ENCODE results near the gene ECE1. TPM values are rescaled to one million over a fixed set of nuclear protein-coding genes. Genes with fewer than 3 reads are reported as not detected.

Gene ECE1
- total RNA-seq, 2 experiments from 2014 or later = 70.9 to 72.5 TPM

Other genes starting within 250 kb of the ECE1 start
- 10 to 100 TPM; 37.9 to 41.2 TPM for gene EIF4G3, start 113.6 kb downstream of the ECE1 start, total RNA-seq
- 1 to 10 TPM; 5.1 to 5.7 TPM for gene NBPF3, start 149.7 kb upstream of the ECE1 start, total RNA-seq
- not detected for gene ALPL, start 219.0 kb upstream of the ECE1 start, total RNA-seq

Data from activated CD8-positive, alpha-beta T cell treated with anti-CD3 and anti-CD28 coated beads, Interleukin-2, amount 10 ng/mL, durations not matched to agents 7 days and 5 days (primary cell).